Measurements from ENCODE around the gene NAP1L1.

GRCh38 chr12:76006028-76006925 lies 78.2 kb downstream of the NAP1L1 start:
- TF ChIP-seq EZH2 (IDR thresholded peaks at IDR 0.05; ENCODE audit: insufficient read depth, low read length) = no peak
- TF ChIP-seq CTCF (IDR thresholded peaks at IDR 0.05; ENCODE audit: insufficient read depth, low read depth, low read length) = no peak
